BLaER1 treated with 17β-estradiol and CSF1 and Interleukin-3, amounts not matched to agents 10 nM and 100 nM (cell line): Measurements from ENCODE around the gene TMCC3.

ENCODE experiments used
- H3K27ac ChIP-seq, 11 experiments: shearing (Covaris generic); formaldehyde crosslinking; 2 replicates each; pipeline ENCODE4 v1.8.1; 2022
- H3K27me3 ChIP-seq, 11 experiments: shearing (Covaris generic); formaldehyde crosslinking; 2 replicates each; pipeline ENCODE4 v1.8.1; 2022
- H3K36me3 ChIP-seq, 11 experiments: shearing (Covaris generic); formaldehyde crosslinking; 2 replicates each; pipeline ENCODE4 v1.8.1; 2022
- H3K4me1 ChIP-seq, 10 experiments: shearing (Covaris generic); formaldehyde crosslinking; 2 replicates each; pipeline ENCODE4 v1.8.1; 2022
- H3K4me2 ChIP-seq, 11 experiments: shearing (Covaris generic); formaldehyde crosslinking; 2 replicates each; pipeline ENCODE4 v1.8.1; 2022
- H3K4me3 ChIP-seq, 10 experiments: shearing (Covaris generic); formaldehyde crosslinking; 2 replicates each; pipeline ENCODE4 v1.8.1; 2022
- H3K9ac ChIP-seq, 11 experiments: shearing (Covaris generic); formaldehyde crosslinking; 2 replicates each; pipeline ENCODE4 v1.8.1; 2022
- H3K9me3 ChIP-seq, 11 experiments: shearing (Covaris generic); formaldehyde crosslinking; replicated peaks in 1 of 11; 2 replicates each; pipeline ENCODE4 v1.8.1; 2022
- H4K20me1 ChIP-seq, 11 experiments: shearing (Covaris generic); formaldehyde crosslinking; 2 replicates each; pipeline ENCODE4 v1.8.1; 2022
- Cebpa-rat ChIP-seq, 11 experiments: shearing (Covaris generic); IDR thresholded peaks; 2 replicates each; pipeline ENCODE4 v1.8.1; 2022

The TMCC3 gene

GRCh38 chr12:94634717-94635116, 15.6 kb downstream of the TMCC3 start:
- Histone ChIP-seq H3K27ac (no peak overlapping the region), H3K4me3 (no peak overlapping the region), H3K9me3 (no peaks in the 10 kb centered on the region), H3K27me3 (no peaks in the 10 kb centered on the region), H3K36me3 (no peaks in the 10 kb centered on the region), H3K4me1 (peaks cover 0 to 2% (median 0%) of the 10 kb centered on the region in 10 experiments; a peak in 1 of 20 replicates), H3K9ac (no peak overlapping the region), H4K20me1 (no peaks in the 10 kb centered on the region), H3K4me2 (no peak overlapping the region)
- no peak for TF ChIP-seq Cebpa-rat (IDR thresholded peaks at IDR 0.05)

- no peaks in the 10 kb centered on the region for H3K4me1 ChIP-seq
- no peak overlapping the region for H3K9ac ChIP-seq
- no peaks in the 10 kb centered on the region for H3K36me3 ChIP-seq
- H4K20me1 ChIP-seq, result no peaks in the 10 kb centered on the region
- H3K9me3 ChIP-seq, result peaks cover 0 to 4% (median 0%) of the 10 kb centered on the region in 11 experiments; a peak in 4 of 22 replicates
- no peaks in the 10 kb centered on the region for H3K27me3 ChIP-seq
- TF ChIP-seq Cebpa-rat (IDR thresholded peaks at IDR 0.05), result no peak
- no peak overlapping the region for H3K27ac ChIP-seq
- no peak overlapping the region for H3K4me2 ChIP-seq
- no peak overlapping the region for H3K4me3 ChIP-seq
These were observed 17.0 kb downstream of the TMCC3 start for GRCh38 chr12:94633401-94633800.

- Histone ChIP-seq H3K36me3 (no peaks in the 10 kb centered on the region), H3K27ac (no peak overlapping the region), H3K4me3 (no peak overlapping the region), H3K4me2 (no peak overlapping the region), H4K20me1 (no peaks in the 10 kb centered on the region), H3K27me3 (no peaks in the 10 kb centered on the region), H3K9ac (no peak overlapping the region), H3K4me1 (no peaks in the 10 kb centered on the region), H3K9me3 (peaks cover 9 to 25% (median 13%) of the 10 kb centered on the region in 11 experiments)
- no peak for TF ChIP-seq Cebpa-rat (IDR thresholded peaks at IDR 0.05)
These were observed 19.3 kb downstream of the TMCC3 start for GRCh38 chr12:94631058-94631457.

- Histone ChIP-seq H3K36me3 (0 out of 22 replicates have a peak, but pooled peaks cover 0 to 6% (median 0%) of the 10 kb centered on the region in 11 experiments), H3K4me1 (no peaks in the 10 kb centered on the region), H3K4me3 (no peak overlapping the region), H3K9ac (no peak overlapping the region), H3K27me3 (no peaks in the 10 kb centered on the region), H3K4me2 (no peak overlapping the region), H3K9me3 (peaks cover 28 to 46% (median 35%) of the 10 kb centered on the region in 11 experiments), H4K20me1 (no peaks in the 10 kb centered on the region), H3K27ac (no peak overlapping the region)
- TF ChIP-seq Cebpa-rat (IDR thresholded peaks at IDR 0.05), result no peak
These were observed 21.4 kb downstream of the TMCC3 start for GRCh38 chr12:94628819-94629472.

- Histone ChIP-seq H3K36me3 (0 out of 22 replicates have a peak, but pooled peaks cover 0 to 6% (median 0%) of the 10 kb centered on the region in 11 experiments), H3K27me3 (no peaks in the 10 kb centered on the region), H3K4me1 (no peaks in the 10 kb centered on the region), H3K9me3 (peaks cover 32 to 52% (median 40%) of the 10 kb centered on the region in 11 experiments), H3K9ac (no peak overlapping the region), H3K4me3 (no peak overlapping the region), H3K27ac (no peak overlapping the region), H3K4me2 (no peak overlapping the region), H4K20me1 (no peaks in the 10 kb centered on the region)
- TF ChIP-seq Cebpa-rat (IDR thresholded peaks at IDR 0.05), result no peak
These were observed 22.0 kb downstream of the TMCC3 start for GRCh38 chr12:94628369-94628768.

- Histone ChIP-seq H3K4me3 (no peak overlapping the region), H3K9ac (no peak overlapping the region), H3K36me3 (0 out of 22 replicates have a peak, but pooled peaks cover 0 to 6% (median 0%) of the 10 kb centered on the region in 11 experiments), H3K27me3 (no peaks in the 10 kb centered on the region), H3K27ac (no peak overlapping the region), H3K4me1 (peaks cover 11 to 20% (median 15%) of the 10 kb centered on the region in 10 experiments), H4K20me1 (no peaks in the 10 kb centered on the region), H3K4me2 (no peak overlapping the region), H3K9me3 (peaks cover 32 to 54% (median 41%) of the 10 kb centered on the region in 11 experiments)
- TF ChIP-seq Cebpa-rat (IDR thresholded peaks at IDR 0.05), result 0 out of 22 replicates have a peak, but pooled peaks of 2 of the 11 experiments have one; percentile 16 to 28
These were observed 24.8 kb downstream of the TMCC3 start for GRCh38 chr12:94625531-94625930.

- 0 out of 22 replicates have a peak, but pooled peaks cover 0 to 6% (median 0%) of the 10 kb centered on the region in 11 experiments for H3K36me3 ChIP-seq
- no peak overlapping the region for H3K4me3 ChIP-seq
- no peaks in the 10 kb centered on the region for H4K20me1 ChIP-seq
- H3K4me2 ChIP-seq, result no peak overlapping the region
- TF ChIP-seq Cebpa-rat (IDR thresholded peaks at IDR 0.05), result no peak
- H3K9me3 ChIP-seq, result peaks cover 32 to 52% (median 41%) of the 10 kb centered on the region in 11 experiments
- no peaks in the 10 kb centered on the region for H3K27me3 ChIP-seq
- H3K4me1 ChIP-seq, result peaks cover 11 to 23% (median 15%) of the 10 kb centered on the region in 10 experiments
- H3K9ac ChIP-seq, result no peak overlapping the region
- H3K27ac ChIP-seq, result no peak overlapping the region
These were observed 27.0 kb downstream of the TMCC3 start for GRCh38 chr12:94623161-94623920.

GRCh38 chr12:94622475-94622874, 27.9 kb downstream of the TMCC3 start:
- Histone ChIP-seq H3K4me2 (peak overlapping the region in 10 of 11 experiments; percentile 57 to 81 (median 71); a peak in 16 of 22 replicates), H4K20me1 (no peaks in the 10 kb centered on the region), H3K4me3 (no peak overlapping the region; a peak in 1 of 20 replicates), H3K4me1 (peaks cover 11 to 23% (median 15%) of the 10 kb centered on the region in 10 experiments), H3K9me3 (peaks cover 32 to 43% (median 40%) of the 10 kb centered on the region in 11 experiments), H3K27ac (peak overlapping the region in 2 of 11 experiments; percentile 49 to 66; a peak in 2 of 22 replicates), H3K9ac (no peak overlapping the region; a peak in 1 of 22 replicates), H3K36me3 (0 out of 22 replicates have a peak, but pooled peaks cover 0 to 6% (median 0%) of the 10 kb centered on the region in 11 experiments), H3K27me3 (no peaks in the 10 kb centered on the region)
- TF ChIP-seq Cebpa-rat (IDR thresholded peaks at IDR 0.05), result no peak
